GM23248 (cell line): Measurements from ENCODE around the gene ECI1. TPM values are rescaled to one million over a fixed set of nuclear protein-coding genes. Genes with fewer than 3 reads are reported as not detected.
A peak's percentile ranks its signal among the peaks of the same experiment; 100 is the strongest.

Experiments
- DNase-seq: peaks from one replicate; pipeline ENCODE4 v3.0.0-alpha.2; 2015
- H2AFZ ChIP-seq: fragments of 200-600 bp; sonication (generic); 2 replicates; pipeline ENCODE4 v1.6.1; 2016; ENCODE audit warnings: antibody characterized with exemption
- H3F3A ChIP-seq: fragments of 200-600 bp; sonication (generic); 2 replicates; pipeline ENCODE4 v1.6.1; 2016; ENCODE audit warnings: mild to moderate bottlenecking, antibody characterized with exemption, mixed run types; ENCODE audit not compliant: insufficient read depth
- H3K27ac ChIP-seq: fragments of 200-600 bp; sonication (generic); 2 replicates; pipeline ENCODE4 v1.5.1; 2016; ENCODE audit warnings: mild to moderate bottlenecking
- H3K27me3 ChIP-seq: fragments of 200-600 bp; sonication (generic); replicated peaks from 2 replicates; pipeline ENCODE4 v1.6.1; 2016; ENCODE audit warnings: mild to moderate bottlenecking; ENCODE audit not compliant: insufficient read depth
- H3K36me3 ChIP-seq: fragments of 200-600 bp; sonication (generic); 2 replicates; pipeline ENCODE4 v1.6.1; 2016; ENCODE audit warnings: low read depth, mild to moderate bottlenecking
- H3K4me1 ChIP-seq: fragments of 200-600 bp; sonication (generic); 2 replicates; pipeline ENCODE4 v1.6.1; 2016; ENCODE audit warnings: mild to moderate bottlenecking; ENCODE audit not compliant: insufficient read depth
- H3K4me2 ChIP-seq: fragments of 200-600 bp; sonication (generic); one replicate; pipeline ENCODE4 v1.6.1; 2016; ENCODE audit warnings: mild to moderate bottlenecking; ENCODE audit not compliant: unreplicated experiment
- H3K4me3 ChIP-seq: fragments of 200-600 bp; sonication (generic); 2 replicates; pipeline ENCODE4 v1.5.1; 2016; ENCODE audit warnings: mild to moderate bottlenecking
- H3K79me2 ChIP-seq: fragments of 200-600 bp; sonication (generic); 2 replicates; pipeline ENCODE4 v1.6.1; 2016; ENCODE audit warnings: mild to moderate bottlenecking; ENCODE audit not compliant: insufficient read depth
- H3K9ac ChIP-seq: fragments of 200-600 bp; sonication (generic); 2 replicates; pipeline ENCODE4 v1.6.1; 2016; ENCODE audit warnings: mild to moderate bottlenecking
- H3K9me2 ChIP-seq: fragments of 200-600 bp; sonication (generic); 2 replicates; pipeline ENCODE4 v1.6.1; 2016; ENCODE audit warnings: mixed run types, mild to moderate bottlenecking, moderate library complexity; ENCODE audit not compliant: insufficient read depth
- H3K9me3 ChIP-seq: fragments of 200-600 bp; sonication (generic); one replicate; pipeline ENCODE4 v1.6.1; 2017; ENCODE audit warnings: low read depth
- H4K20me1 ChIP-seq: fragments of 200-600 bp; sonication (generic); 2 replicates; pipeline ENCODE4 v1.6.0; 2016; ENCODE audit not compliant: insufficient read depth
- EZH2 ChIP-seq: fragments of 200-600 bp; sonication (generic); IDR thresholded peaks from 2 replicates; pipeline ENCODE4 v1.6.1; 2018; ENCODE audit warnings: antibody characterized with exemption, mild to moderate bottlenecking; ENCODE audit not compliant: insufficient read depth, poor library complexity, severe bottlenecking
- EZH2phosphoT487 ChIP-seq: fragments of 200-600 bp; sonication (generic); IDR thresholded peaks from 2 replicates; pipeline ENCODE4 v1.6.1; 2018; ENCODE audit warnings: antibody characterized with exemption, moderate library complexity, mild to moderate bottlenecking, low read depth; ENCODE audit not compliant: insufficient read depth
- WGBS, 2 experiments: methylation state at CpG; one replicate each; pipeline ENCODE4 v1.1.6; 2015 to 2017; ENCODE audit warnings: low lambda C conversion rate in 2 of 2, low coverage in 1 of 2; ENCODE audit errors: missing lambda C conversion rate in 2 of 2; 5-methylcytosine and 5-hydroxymethylcytosine counted together
- in situ Hi-C: fragments of 300-500 bp; cut with MboI; formaldehyde crosslinking; loops from 2 replicates; pipeline ENCODE4 v1.15.0; 2020
- polyA plus RNA-seq: library from polyadenylated mRNA; unstranded; fragments of >200 nt; fragmentation: Nextera tagmentation; extraction: Ambion mirVana; gene quantifications from 2 replicates; pipeline ENCODE4 v1.2.1, GENCODE V29; 2016
- total RNA-seq: library from RNA; depleted of rRNA; stranded (reverse); fragments of >200 nt; shearing (Covaris generic); gene quantifications from 2 replicates; pipeline ENCODE4 v1.2.3, GENCODE V29; 2014

The ECI1 gene
- total and polyA plus RNA-seq, 2 experiments from 2014 or later, result 92.0 to 106 TPM

DNA sequence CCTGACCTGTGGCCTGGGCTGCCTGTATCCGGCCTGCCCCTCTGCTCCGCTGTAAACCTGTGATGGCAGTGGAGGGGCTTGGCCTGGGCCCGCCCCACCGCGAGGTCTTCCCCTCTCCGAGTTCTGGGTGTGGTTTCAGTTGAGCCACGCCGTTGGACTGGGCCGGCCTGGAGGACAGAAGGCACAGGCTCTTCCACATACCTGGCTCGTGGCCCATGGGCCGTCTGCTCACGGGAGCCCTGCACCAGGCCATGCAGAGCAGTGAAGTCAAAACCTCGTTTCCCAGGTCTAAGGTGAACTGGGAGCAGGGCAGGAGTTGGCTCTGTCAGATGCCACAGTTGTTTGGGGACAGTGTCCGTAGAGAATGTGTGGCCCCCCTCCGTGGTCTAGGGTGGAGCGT is 22.1 kb upstream of the ECI1 start:
- 75 to 76% methylated on average over 13 to 16 of the region's 16 CpGs for WGBS, 2 experiments
- no peak overlapping the region for H3K4me3 ChIP-seq

DNA sequence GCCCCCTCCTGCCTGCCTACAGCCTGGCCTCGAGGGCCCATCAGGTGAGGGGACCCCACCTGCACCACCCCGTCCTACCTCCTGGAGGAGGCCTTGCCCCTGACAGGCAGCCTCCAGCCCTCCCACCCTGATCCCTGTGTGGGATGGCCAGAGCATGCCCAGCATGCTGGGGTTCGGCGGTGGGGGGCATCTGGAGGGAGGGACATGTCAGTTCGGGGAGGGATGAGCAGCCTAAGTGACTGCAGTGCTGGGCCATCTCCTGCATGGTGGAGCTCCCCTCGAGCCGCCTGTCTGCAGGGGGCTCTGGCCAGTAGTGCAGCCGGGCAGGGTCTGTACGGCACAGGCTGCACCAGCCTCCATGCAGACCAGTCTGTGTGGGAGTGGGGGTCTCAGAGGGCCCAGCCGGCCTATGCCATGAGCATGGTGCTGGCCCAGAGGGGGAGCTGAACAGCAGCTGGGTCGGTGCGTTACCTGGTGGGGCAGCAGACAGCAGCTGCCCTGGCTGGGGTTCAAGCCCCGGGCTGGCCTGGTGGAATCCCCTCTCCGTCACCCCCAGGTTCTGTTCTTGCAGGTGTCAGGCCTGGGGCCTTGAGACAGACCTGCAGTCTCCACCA is 20.6 kb upstream of the ECI1 start:
- peaks cover 39% of the 10 kb centered on the region for H3K79me2 ChIP-seq
- TF ChIP-seq EZH2 (no peak), EZH2phosphoT487 (no peak)
- 92% methylated on average over 9 to 14 of the region's 14 CpGs for WGBS, 2 experiments
- H3F3A ChIP-seq, result peaks cover 4% of the 10 kb centered on the region; the same call in 1 of the 2 replicates
- in situ Hi-C loops, result no loop called here
- H3K9me2 ChIP-seq, result no peaks in the 10 kb centered on the region
- no peak overlapping the region for H2AFZ ChIP-seq
- H3K27me3 ChIP-seq, result no peaks in the 10 kb centered on the region
- H3K4me1 ChIP-seq, result peaks cover 5% of the 10 kb centered on the region
- H3K9me3 ChIP-seq, result no peaks in the 10 kb centered on the region
- H3K27ac ChIP-seq, result no peak overlapping the region
- no peak overlapping the region for H3K4me2 ChIP-seq
- H3K36me3 ChIP-seq, result no peaks in the 10 kb centered on the region
- no peak overlapping the region for H3K4me3 ChIP-seq
- H4K20me1 ChIP-seq, result 0 out of 2 replicates have a peak, but pooled peaks cover 3% of the 10 kb centered on the region
- no peak overlapping the region for H3K9ac ChIP-seq
- DNase-seq, result no peak

More for the DNA sequence above, 22.1 kb upstream of the ECI1 start:
- Histone ChIP-seq H3K27ac (no peak overlapping the region), H3K36me3 (no peaks in the 10 kb centered on the region), H3K4me1 (peaks cover 5% of the 10 kb centered on the region), H3K9me3 (no peaks in the 10 kb centered on the region), H4K20me1 (0 out of 2 replicates have a peak, but pooled peaks cover 3% of the 10 kb centered on the region), H3F3A (peaks cover 4% of the 10 kb centered on the region; the same call in 1 of the 2 replicates), H3K79me2 (peaks cover 30% of the 10 kb centered on the region), H2AFZ (no peak overlapping the region), H3K27me3 (no peaks in the 10 kb centered on the region), H3K9me2 (no peaks in the 10 kb centered on the region), H3K4me2 (no peak overlapping the region), H3K9ac (no peak overlapping the region)
- DNase-seq, result no peak
- TF ChIP-seq EZH2 (no peak), EZH2phosphoT487 (no peak)
- in situ Hi-C loops, result no loop called here

DNA sequence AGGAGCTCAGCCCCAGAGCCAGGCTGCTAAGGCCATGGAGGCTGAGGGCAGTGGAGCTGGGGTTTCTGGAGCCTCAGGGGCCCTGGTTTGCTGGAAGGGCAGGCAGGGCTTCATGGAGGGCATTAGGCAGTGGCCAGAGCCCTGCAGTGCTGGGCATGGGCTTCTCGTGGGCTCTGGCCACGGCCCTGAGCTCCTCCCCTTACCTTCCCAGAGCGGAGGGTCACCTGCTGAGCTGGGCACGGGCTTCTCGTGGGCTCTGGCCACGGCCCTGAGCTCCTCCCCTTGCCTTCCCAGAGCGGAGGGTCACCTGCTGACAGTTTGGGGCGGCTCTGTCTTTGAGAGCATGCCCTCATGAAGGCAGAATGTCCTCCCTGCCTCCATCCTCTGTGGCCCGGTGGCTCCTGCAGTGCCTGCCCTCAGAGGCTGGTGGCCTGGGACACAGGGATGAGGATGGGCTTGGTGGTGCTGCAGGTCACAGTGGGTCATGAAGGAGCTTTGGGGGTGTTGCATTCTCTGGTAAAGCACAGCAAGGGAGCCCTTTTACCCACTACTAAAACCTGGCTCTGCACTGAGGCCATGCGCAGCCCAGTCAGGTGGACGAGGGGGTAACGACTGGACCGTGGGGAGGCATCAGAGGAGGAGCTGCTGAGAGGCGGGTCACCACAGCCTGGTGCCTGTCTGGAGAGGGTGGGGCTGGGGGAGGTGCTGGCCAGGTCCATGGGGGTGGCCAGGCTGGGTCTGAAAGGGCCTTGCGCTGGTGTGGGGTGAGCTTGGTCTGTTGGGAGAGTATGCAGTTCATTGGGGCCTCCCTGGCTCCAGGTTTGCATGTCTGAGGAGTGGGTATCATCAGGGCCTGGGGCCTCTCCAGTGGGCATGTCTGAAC is 19.4 kb upstream of the ECI1 start:
- in situ Hi-C loops, result no loop called here

DNA sequence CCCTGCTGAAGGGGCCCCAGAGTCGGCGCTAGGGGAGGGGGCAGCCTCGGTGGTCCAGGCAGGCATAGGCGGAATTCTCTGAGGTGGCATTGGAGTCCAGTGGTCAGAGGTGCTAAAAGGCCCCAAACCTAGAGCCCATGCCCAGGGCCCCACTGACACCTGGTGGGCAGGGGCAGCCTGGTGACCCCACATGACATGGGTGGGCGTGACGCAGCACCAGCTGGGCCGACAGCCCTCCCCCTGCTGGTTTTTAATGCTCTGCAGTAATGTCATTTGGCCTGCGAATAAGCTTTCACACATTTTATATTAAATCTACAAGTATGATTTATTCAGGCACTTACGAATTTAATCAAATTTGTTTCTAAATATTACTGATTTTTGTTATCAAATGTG is 18.7 kb upstream of the ECI1 start:
- H3K27ac ChIP-seq, result no peak overlapping the region
- H3K9ac ChIP-seq, result peak overlapping the region; percentile 91
- WGBS, 2 experiments, result 89 to 94% methylated on average over 9 of the region's 9 CpGs
- H3K27me3 ChIP-seq, result no peaks in the 10 kb centered on the region
- H3K79me2 ChIP-seq, result peaks cover 58% of the 10 kb centered on the region
- H3K4me2 ChIP-seq, result peak overlapping the region; percentile 99
- H3K9me3 ChIP-seq, result no peaks in the 10 kb centered on the region
- H3K4me3 ChIP-seq, result peak overlapping the region; percentile 79; the same call in 1 of the 2 replicates
- H3K9me2 ChIP-seq, result no peaks in the 10 kb centered on the region
- H2AFZ ChIP-seq, result no peak overlapping the region
- peaks cover 13% of the 10 kb centered on the region; the same call in 1 of the 2 replicates for H4K20me1 ChIP-seq
- H3K36me3 ChIP-seq, result peaks cover 8% of the 10 kb centered on the region; the same call in 1 of the 2 replicates
- in situ Hi-C loops, result no loop called here
- peaks cover 7% of the 10 kb centered on the region; the same call in 1 of the 2 replicates for H3F3A ChIP-seq
- no peak for DNase-seq
- TF ChIP-seq EZH2phosphoT487 (no peak), EZH2 (no peak)
- peaks cover 17% of the 10 kb centered on the region for H3K4me1 ChIP-seq

More for the DNA sequence above, 19.4 kb upstream of the ECI1 start:
- no peak overlapping the region for H3K4me3 ChIP-seq
- no peak overlapping the region for H3K27ac ChIP-seq
- no peaks in the 10 kb centered on the region for H3K27me3 ChIP-seq
- TF ChIP-seq EZH2 (no peak), EZH2phosphoT487 (no peak)
- peaks cover 12% of the 10 kb centered on the region for H3K4me1 ChIP-seq
- WGBS, 2 experiments, result 82 to 85% methylated on average over 15 of the region's 15 CpGs
- H3K9me3 ChIP-seq, result no peaks in the 10 kb centered on the region
- peaks cover 50% of the 10 kb centered on the region for H3K79me2 ChIP-seq
- no peak for DNase-seq
- no peaks in the 10 kb centered on the region for H3K9me2 ChIP-seq
- H2AFZ ChIP-seq, result no peak overlapping the region
- H3F3A ChIP-seq, result peaks cover 7% of the 10 kb centered on the region; the same call in 1 of the 2 replicates
- no peak overlapping the region for H3K9ac ChIP-seq
- H3K4me2 ChIP-seq, result no peak overlapping the region
- H4K20me1 ChIP-seq, result peaks cover 9% of the 10 kb centered on the region; the same call in 1 of the 2 replicates
- 0 out of 2 replicates have a peak, but pooled peaks cover under 1% of the 10 kb centered on the region for H3K36me3 ChIP-seq
